OCI-LY7 (cell line): Measurements from ENCODE around the gene LYRM1. TPM values are rescaled to one million over a fixed set of nuclear protein-coding genes. Genes with fewer than 3 reads are reported as not detected.

ENCODE experiments used
- BruUV-seq: library from RNA; stranded (reverse); fragments of 400-500 nt; replicated peaks from 2 replicates; lab custom pipeline; 2021; lab: Mats Ljungman, UMichigan
- CTCF ChIA-PET: fragments of 300-600 bp; sonication (Branson Sonifier 250); formaldehyde crosslinking; loops from one replicate; lab custom pipeline; 2022; ENCODE audit warnings: antibody characterized with exemption; ENCODE audit not compliant: unreplicated experiment; lab: Charles Lee
- POLR2A ChIA-PET: fragments of 300-600 bp; sonication (Branson Sonifier 250); formaldehyde crosslinking; loops from one replicate; lab custom pipeline; 2022; ENCODE audit warnings: antibody characterized with exemption; lab: Charles Lee
- DNase-seq: peaks from one replicate; pipeline ENCODE4 v3.0.0-alpha.2; 2015; ENCODE audit warnings: low spot score
- H2AFZ ChIP-seq: fragments of 200-600 bp; sonication (generic), shearing (Covaris generic); 2 replicates; pipeline ENCODE4 v1.6.1; 2014; ENCODE audit warnings: mild to moderate bottlenecking, antibody characterized with exemption, low read length, moderate library complexity
- H3K27ac ChIP-seq: fragments of 200-600 bp; sonication (generic); 2 replicates; pipeline ENCODE4 v1.5.1; 2014; ENCODE audit warnings: mixed run types, low read depth, mild to moderate bottlenecking, moderate library complexity, low read length, inconsistent platforms; ENCODE audit not compliant: poor library complexity, severe bottlenecking
- H3K36me3 ChIP-seq: fragments of 200-600 bp; sonication (generic); 2 replicates; pipeline ENCODE4 v1.6.1; 2014; ENCODE audit warnings: mild to moderate bottlenecking, antibody characterized with exemption, low read length, moderate library complexity, mixed read lengths; ENCODE audit not compliant: insufficient read depth
- H3K4me1 ChIP-seq: fragments of 200-600 bp; sonication (generic); 2 replicates; pipeline ENCODE4 v1.5.1; 2014; ENCODE audit warnings: mild to moderate bottlenecking, low read length; ENCODE audit not compliant: insufficient read depth, poor library complexity, severe bottlenecking
- H3K4me2 ChIP-seq: fragments of 200-600 bp; sonication (generic); 2 replicates; pipeline ENCODE4 v1.6.1; 2014; ENCODE audit warnings: mild to moderate bottlenecking, low read length
- H3K4me3 ChIP-seq: fragments of 200-600 bp; sonication (generic); 2 replicates; pipeline ENCODE4 v1.5.1; 2014; ENCODE audit warnings: mild to moderate bottlenecking, low read depth, low read length; ENCODE audit not compliant: poor library complexity, severe bottlenecking
- H3K79me2 ChIP-seq: fragments of 200-600 bp; sonication (generic); 2 replicates; pipeline ENCODE4 v1.6.1; 2016; ENCODE audit warnings: low read depth, mild to moderate bottlenecking, low read length, moderate library complexity, mixed read lengths; ENCODE audit not compliant: insufficient read depth
- H3K9me2 ChIP-seq: fragments of 200-600 bp; sonication (generic); 2 replicates; pipeline ENCODE4 v1.6.1; 2016; ENCODE audit warnings: mild to moderate bottlenecking, low read length, mixed read lengths; ENCODE audit not compliant: insufficient read depth
- H3K9me3 ChIP-seq: fragments of 200-600 bp; sonication (generic); 2 replicates; pipeline ENCODE4 v1.6.1; 2014; ENCODE audit warnings: mild to moderate bottlenecking, mixed run types, low read length, mixed read lengths
- H4K20me1 ChIP-seq: fragments of 200-600 bp; sonication (generic); 2 replicates; pipeline ENCODE4 v1.6.1; 2014; ENCODE audit warnings: mild to moderate bottlenecking, antibody characterized with exemption, low read length, moderate library complexity, mixed read lengths; ENCODE audit not compliant: insufficient read depth
- EZH2phosphoT487 ChIP-seq: fragments of 200-600 bp; sonication (generic); IDR thresholded peaks from 2 replicates; pipeline ENCODE4 v1.6.1; 2018; ENCODE audit warnings: low read depth, borderline replicate concordance, mild to moderate bottlenecking, mixed run types, antibody characterized with exemption, low read length, moderate library complexity, mixed read lengths
- intact Hi-C: fragments of 100-400 bp; cut with micrococcal nuclease; formaldehyde crosslinking; loops from one replicate; pipeline ENCODE4 v1.10.0; 2022; ENCODE audit not compliant: unreplicated experiment
- total RNA-seq, 2 experiments: library from RNA; depleted of rRNA in 1 of 2; stranded (reverse); fragments of >200 nt in 1 of 2; shearing (Covaris generic) in 1 of 2; gene quantifications; 2 replicates each; pipeline ENCODE4 v1.2.3, GENCODE V29; 2014 to 2022
- TF ChIP-seq, protein P1 (sequence below): fragments of 200-600 bp; sonication (generic); conservative IDR thresholded peaks from 2 replicates; pipeline ENCODE4 v1.5.1; 2014; ENCODE audit warnings: mild to moderate bottlenecking, antibody characterized with exemption, low read length, moderate library complexity, mixed read lengths

The LYRM1 gene
- total RNA-seq, 2 experiments from 2014 or later, result 23.3 to 24.0 TPM

DNA sequence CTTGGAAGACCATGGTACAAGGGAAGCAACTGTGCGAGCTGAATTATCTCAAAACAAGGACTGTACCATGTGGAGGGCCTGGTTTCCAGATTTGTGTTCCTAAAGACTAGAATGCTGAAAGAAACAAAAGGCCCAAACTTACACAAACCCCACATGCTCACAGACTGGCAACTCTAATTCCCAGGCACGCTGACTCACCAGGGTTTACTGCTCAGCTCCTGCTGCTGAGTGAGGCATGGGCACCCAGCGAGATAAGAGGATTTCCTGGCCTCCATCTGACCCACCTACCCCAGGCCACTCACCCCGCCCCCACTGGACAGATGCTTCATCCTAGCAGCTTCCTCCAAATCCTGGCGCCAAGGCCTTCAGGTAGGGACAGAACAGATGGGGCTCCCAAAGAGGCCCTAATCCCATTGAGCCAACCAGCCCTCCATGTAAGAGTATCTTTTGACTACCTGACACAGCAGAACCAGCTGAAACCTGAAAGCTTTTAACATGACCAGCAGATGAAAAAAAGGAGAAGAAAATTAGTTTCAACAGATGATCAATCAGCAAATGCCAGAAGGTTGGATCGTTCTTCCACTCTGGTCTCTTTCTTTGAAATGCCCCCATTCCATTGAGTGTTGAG is 34.3 kb upstream of the LYRM1 start:
- Histone ChIP-seq H3K4me1 (no peaks in the 10 kb centered on the region), H3K4me2 (no peak overlapping the region), H2AFZ (no peak overlapping the region), H3K27ac (no peak overlapping the region), H4K20me1 (no peaks in the 10 kb centered on the region), H3K9me3 (no peaks in the 10 kb centered on the region), H3K79me2 (no peaks in the 10 kb centered on the region), H3K36me3 (0 out of 2 replicates have a peak, but pooled peaks cover 5% of the 10 kb centered on the region), H3K4me3 (no peak overlapping the region), H3K9me2 (no peaks in the 10 kb centered on the region)
- TF ChIP-seq, protein P1, sequence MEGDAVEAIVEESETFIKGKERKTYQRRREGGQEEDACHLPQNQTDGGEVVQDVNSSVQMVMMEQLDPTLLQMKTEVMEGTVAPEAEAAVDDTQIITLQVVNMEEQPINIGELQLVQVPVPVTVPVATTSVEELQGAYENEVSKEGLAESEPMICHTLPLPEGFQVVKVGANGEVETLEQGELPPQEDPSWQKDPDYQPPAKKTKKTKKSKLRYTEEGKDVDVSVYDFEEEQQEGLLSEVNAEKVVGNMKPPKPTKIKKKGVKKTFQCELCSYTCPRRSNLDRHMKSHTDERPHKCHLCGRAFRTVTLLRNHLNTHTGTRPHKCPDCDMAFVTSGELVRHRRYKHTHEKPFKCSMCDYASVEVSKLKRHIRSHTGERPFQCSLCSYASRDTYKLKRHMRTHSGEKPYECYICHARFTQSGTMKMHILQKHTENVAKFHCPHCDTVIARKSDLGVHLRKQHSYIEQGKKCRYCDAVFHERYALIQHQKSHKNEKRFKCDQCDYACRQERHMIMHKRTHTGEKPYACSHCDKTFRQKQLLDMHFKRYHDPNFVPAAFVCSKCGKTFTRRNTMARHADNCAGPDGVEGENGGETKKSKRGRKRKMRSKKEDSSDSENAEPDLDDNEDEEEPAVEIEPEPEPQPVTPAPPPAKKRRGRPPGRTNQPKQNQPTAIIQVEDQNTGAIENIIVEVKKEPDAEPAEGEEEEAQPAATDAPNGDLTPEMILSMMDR, result no peak
- TF ChIP-seq EZH2phosphoT487, result no peak
- POLR2A ChIA-PET, result no interaction called here
- DNase-seq, result no peak
- intact Hi-C loops, result no loop called here
- no TSS peak for BruUV-seq
- CTCF ChIA-PET, result interaction anchor here (0.5 kb wide), 1 partner anchor 1288 kb away, joined by 3 read pairs; no protein-coding TSS in a partner anchor

DNA sequence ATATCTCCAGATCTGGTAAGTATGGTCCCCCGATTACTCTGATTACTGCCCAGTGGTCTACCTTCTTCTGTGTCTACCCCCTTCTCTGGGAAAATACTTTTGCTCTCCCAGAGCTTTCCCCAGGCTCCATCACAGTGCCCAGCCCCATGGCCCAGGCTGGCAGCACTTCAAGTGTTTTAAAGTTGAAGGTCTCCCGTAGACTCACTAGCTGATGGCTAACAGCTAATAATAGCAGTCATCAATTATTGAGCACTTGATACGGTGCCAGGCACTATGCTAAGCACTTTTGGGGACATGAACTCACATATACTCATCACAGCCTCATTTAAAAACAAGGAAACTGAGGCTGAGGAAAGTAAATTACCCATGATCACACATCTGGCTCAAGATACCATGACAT is 33.8 kb upstream of the LYRM1 start:
- no peaks in the 10 kb centered on the region for H3K79me2 ChIP-seq
- intact Hi-C loops, result no loop called here
- no peak overlapping the region for H3K27ac ChIP-seq
- H3K4me3 ChIP-seq, result no peak overlapping the region
- BruUV-seq, result no TSS peak
- H3K36me3 ChIP-seq, result 0 out of 2 replicates have a peak, but pooled peaks cover 5% of the 10 kb centered on the region
- no peaks in the 10 kb centered on the region for H3K9me3 ChIP-seq
- no peak overlapping the region for H3K4me2 ChIP-seq
- no peaks in the 10 kb centered on the region for H3K4me1 ChIP-seq
- TF ChIP-seq, protein P1, result no peak
- TF ChIP-seq EZH2phosphoT487, result no peak
- H4K20me1 ChIP-seq, result no peaks in the 10 kb centered on the region
- DNase-seq, result no peak
- H2AFZ ChIP-seq, result no peak overlapping the region
- H3K9me2 ChIP-seq, result no peaks in the 10 kb centered on the region
- POLR2A ChIA-PET, result no interaction called here
- CTCF ChIA-PET, result interaction anchor here (0.5 kb wide), 1 partner anchor 1289 kb away, joined by 3 read pairs; no protein-coding TSS in a partner anchor

DNA sequence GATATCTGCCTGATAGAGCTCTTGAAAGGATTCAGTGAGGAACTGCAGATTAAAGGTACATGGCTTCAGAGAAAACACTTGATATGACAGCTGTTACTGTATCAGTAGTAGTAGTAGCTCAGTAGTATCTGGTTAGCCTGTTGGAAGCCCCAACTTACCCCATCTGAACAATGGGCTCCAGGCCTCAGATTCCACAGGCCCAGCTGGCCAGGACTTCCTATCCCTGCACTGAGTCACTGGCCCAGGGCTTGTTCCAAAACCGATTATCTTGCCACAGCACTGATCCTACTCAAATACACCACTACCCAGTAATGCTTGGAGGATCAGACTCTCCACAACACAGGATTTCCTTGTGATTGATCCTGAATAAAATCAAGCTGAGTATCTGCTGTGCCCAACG is 33.0 kb upstream of the LYRM1 start:
- H3K4me3 ChIP-seq, result no peak overlapping the region
- DNase-seq, result no peak
- no peak overlapping the region for H2AFZ ChIP-seq
- POLR2A ChIA-PET, result interaction anchor here (0.5 kb wide), 1 partner anchor 13 kb away, joined by 3 read pairs; no protein-coding TSS in a partner anchor
- H3K4me2 ChIP-seq, result no peak overlapping the region
- H4K20me1 ChIP-seq, result no peaks in the 10 kb centered on the region
- no peaks in the 10 kb centered on the region for H3K9me2 ChIP-seq
- no TSS peak for BruUV-seq
- no peaks in the 10 kb centered on the region for H3K4me1 ChIP-seq
- intact Hi-C loops, result no loop called here
- no peaks in the 10 kb centered on the region for H3K9me3 ChIP-seq
- TF ChIP-seq EZH2phosphoT487, result no peak
- TF ChIP-seq, protein P1, result no peak
- CTCF ChIA-PET, result interaction anchor here (0.8 kb wide), 1 partner anchor 17 kb away, joined by 3 read pairs; no protein-coding TSS in a partner anchor
- H3K36me3 ChIP-seq, result 0 out of 2 replicates have a peak, but pooled peaks cover 1% of the 10 kb centered on the region
- H3K79me2 ChIP-seq, result no peaks in the 10 kb centered on the region
- H3K27ac ChIP-seq, result no peak overlapping the region
